ENCODE measurements around the gene PDZRN4.
"Not testable (repeated sequence)": the region's sequence is repeated elsewhere in the genome, so short reads cannot be mapped to it uniquely, and the experiment has no call there.

The PDZRN4 gene

DNA sequence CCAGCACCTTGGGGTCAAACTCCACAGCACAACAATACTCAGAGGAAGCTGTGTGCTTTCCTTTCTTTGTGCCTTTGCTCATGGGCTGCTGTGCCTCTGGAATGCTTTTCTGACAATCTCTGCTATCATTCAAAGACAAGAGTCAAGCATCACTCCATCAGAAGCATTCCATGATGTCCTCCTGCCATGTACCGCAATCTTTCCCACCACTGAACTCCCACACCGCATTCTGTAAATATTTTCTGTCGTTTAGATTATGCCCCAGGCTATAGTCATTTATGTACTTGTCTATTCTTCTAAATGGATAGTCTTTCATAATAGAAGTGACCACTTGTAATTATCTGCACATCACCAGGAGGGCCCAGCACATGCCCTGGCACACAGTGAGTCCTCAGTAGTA lies 327.8 kb downstream of the PDZRN4 start:
- DNase-seq, result no peak

DNA sequence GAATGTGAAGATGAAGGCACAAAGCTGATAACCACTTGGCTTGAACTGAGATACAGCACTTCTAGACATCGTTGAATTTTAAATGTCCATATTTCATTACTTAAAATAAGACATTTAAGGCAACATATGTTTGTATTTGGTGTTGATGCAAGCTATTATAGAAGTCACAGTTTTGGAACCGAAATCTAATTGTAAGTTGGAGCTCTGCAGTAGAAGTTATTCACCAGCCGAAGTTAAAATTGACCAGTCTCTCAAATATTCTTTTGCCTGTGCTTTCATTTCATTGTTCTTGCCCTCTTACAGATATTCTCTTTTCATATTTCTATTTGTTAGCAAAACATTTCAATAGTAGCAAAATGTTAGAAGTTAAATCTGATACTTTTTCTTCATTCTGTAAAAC lies 332.7 kb downstream of the PDZRN4 start:
- DNase-seq, result no peak

DNA sequence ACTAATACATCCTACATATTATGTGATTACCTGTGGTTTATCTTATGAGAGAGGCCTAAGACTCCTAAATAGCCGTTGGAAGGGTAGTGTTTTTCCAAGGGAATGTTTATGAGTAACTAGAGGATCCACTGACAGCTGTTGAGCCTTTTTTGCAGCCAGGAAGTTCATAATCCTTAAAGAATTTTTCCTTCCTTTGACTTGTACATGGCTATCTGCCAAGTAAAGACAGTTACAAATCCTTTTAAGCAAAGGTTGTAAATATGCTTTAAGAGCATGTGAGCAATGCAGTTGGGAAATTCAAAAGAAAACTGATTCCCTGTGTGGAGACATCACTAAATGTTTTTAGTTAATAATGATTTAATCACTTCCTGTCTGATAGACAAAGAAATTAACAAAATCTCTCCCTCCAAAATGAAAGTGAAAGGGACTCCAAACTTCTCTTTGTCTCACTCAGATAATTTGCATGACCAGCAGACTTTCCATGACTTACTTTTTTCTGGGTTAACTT lies 333.8 kb downstream of the PDZRN4 start:
- DNase-seq, result no peak

DNA sequence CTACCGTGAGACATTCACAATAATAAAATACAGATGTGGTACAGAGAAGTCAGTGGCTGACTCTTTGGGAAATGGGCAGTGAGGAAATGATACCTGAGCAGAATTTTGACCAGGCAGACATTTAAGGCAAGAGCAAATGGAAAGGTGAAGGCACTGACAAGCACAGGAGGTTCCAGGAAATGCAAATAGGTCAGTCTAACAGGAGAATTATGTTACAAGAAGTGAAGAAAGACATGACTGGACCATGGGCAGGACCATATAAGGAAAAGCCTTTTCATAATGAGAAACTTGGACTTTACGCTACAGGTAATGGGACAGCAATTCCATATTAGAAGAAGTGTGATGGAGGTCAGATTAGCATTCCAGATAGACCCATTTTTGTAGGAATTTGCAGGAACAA lies 338.9 kb downstream of the PDZRN4 start:
- DNase-seq, result no peak

DNA sequence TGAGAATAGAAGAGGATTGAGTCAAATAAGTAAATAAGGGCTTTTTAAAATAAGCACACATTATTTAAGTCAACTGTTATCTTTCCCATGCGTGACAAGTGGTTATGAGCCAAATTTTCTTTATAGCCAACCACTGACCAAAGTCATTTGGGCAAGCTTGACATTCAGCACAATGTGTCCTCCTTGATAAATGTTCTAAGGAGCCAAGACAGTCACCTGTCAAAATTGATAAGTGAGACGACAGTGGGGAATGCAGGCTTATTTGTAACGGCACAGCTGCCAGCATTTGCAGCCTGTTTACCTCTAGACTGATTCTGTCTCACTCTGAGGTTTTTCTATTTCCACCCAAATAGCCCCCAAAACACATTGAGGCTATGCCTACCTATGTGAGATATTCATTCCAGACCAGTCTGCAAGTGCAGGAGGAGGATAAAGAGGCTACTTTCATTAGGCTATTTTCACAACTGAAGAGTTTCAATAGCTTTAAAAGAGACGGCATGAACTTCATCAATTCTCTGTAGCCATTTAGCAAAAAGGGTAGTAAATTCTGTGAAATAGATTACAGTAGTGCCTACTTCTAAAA lies 339.5 kb downstream of the PDZRN4 start:
- no peak for DNase-seq

DNA sequence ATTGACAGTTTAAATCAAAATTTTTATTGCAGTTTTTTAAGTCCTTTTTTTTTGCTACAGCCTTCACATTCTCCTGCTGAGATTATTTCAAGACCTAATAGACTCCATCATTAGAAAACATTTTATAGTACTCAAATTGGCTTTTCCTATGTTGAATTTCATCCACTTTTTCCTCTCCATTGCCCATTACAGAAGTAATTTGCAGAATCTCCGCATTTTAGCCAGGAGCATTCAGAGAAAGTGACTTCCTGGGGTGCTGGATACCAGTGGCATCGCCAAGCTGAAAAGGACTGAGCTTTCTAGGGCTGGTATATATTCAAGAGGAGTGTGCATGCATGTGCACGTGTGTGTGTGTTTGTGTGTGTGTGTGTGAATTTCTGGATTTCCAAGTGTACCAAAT lies 340.8 kb downstream of the PDZRN4 start:
- no peak for DNase-seq

DNA sequence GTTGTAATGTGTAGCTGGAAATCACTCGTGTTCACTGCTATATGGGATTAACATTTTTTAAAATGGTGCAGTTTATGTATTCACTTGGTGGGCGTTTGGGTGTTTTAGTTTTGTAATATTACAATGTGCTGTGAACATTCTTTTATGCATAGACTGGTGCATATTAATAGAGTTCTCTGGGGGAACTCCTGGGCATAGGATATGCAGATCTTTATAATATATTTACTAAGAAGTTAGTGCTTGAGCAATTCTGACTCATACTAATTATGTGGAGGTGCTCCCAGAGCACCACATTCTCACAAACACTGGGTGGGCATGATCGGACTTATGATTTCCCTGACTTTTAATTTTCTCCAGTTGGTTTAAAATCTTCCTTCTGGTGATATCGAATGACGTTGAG lies 342.3 kb downstream of the PDZRN4 start:
- no peak for DNase-seq

DNA sequence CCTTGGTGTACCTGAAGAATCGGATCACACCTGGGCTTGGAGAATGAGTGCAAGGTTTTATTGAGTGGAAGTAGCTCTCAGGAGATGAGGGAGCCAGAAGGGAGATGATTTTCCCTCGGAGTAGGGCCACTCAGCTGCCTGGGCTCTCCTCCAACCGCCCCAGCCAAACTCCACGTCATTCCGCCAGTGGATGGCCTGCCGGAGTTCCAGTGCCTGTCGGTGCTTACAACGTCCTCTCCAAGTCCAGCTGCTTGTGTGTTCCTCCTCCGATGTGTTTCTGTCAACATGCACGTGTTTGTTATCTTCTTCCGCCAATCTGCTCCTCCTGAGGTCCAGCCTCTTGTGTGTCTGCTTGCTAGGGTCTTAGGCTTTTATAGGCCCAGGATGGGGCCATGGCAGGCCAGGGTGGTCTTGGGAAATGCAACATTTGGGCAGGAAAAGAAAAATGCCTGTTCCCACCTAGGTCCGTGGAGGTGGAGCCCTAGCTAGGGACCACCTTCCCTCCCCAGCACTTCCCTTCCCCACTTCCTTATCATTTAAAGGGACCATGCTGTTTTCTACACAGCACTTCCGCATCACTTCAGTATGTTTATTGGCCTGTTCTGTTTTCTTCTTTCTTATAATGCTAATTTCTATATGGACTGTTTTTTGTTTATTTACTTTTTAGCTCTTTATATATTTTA lies 343.2 kb downstream of the PDZRN4 start:
- no peak for DNase-seq

DNA sequence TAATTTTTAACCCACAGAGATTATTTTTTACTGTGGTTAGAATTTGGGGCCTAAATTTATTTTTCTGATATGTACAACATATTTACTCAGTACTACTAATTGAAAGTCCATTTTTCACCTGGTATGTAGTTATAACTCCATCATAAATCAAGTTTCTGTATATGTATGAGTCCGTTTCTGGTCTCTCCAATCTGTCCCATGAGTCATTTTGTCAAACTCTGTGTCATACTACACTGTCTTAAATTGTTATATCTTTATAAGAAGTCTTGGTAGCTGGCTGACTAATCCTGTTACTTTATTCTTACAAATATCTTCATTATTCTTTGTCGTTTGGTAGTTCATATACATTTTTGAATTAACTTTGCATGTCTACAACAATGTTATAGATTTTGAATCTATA lies 344.0 kb downstream of the PDZRN4 start:
- DNase-seq, result no peak

DNA sequence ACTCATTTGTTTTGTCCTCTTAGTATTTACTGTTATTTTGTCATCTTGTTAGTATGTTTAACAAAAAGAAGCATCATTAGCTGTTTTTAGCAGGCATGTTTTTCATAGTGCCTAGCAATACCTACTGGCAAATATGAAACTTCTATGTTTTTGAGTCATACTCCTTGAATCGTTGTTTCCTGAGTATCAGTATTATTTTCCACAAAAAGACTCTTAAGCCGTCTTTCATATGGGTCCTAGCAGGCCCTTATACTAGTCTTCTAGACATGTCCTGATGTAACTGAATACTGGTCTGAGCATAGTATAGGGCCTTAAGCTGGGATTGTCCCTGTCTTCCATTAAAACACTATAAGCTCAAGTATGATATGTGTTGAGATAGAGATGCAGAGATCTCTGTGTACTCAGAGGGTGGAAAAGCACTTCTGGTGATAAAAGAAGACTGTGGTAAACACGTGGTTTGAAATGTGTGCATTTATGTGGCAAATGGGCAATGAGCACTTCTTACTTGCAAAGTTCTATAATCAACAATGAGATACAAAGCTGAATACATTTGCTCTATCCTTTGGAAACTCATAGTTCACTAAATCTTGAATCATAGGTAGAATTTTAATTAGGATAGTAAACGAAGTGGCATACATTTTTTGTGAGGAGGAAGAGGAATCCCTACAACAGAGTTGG lies 348.8 kb downstream of the PDZRN4 start:
- no peak for DNase-seq

DNA sequence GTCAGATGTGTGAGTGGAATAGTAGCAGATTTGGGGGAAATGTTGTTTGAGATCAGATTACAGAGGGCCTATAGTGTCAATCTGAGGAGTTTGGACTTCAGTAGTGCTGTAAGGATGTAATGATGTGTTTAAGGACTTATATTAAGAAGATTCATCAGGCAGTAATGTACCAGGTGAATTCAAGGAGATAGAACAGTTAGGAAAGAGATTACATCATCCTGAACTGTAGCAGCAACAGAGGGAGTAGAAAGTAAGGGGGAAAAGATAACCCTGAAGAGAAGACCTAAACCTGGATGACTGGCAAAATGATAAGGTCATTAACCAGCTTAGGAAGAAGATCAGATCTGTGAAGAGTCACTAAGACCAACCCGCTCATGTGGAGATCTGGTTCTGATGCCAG lies 349.4 kb downstream of the PDZRN4 start:
- DNase-seq, result no peak

DNA sequence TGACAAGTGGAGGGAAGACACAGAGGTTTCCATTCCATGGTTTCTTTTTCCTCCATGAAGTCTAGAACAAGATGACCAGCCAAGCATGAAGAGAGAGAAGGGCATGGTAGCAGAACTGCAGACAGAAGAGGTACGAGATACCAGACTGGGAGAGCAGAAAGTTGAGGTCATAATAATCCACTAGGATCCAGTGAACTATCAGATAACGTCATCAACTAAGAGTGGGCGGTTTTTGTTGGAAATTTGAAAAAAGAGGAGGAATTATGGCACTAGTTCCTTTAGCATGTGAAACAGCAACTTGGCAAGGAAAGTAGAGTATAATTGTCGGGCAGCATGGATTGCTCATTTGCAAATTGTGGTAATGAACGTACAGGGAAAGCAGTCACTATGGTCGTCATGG lies 357.6 kb downstream of the PDZRN4 start:
- no peak for DNase-seq

DNA sequence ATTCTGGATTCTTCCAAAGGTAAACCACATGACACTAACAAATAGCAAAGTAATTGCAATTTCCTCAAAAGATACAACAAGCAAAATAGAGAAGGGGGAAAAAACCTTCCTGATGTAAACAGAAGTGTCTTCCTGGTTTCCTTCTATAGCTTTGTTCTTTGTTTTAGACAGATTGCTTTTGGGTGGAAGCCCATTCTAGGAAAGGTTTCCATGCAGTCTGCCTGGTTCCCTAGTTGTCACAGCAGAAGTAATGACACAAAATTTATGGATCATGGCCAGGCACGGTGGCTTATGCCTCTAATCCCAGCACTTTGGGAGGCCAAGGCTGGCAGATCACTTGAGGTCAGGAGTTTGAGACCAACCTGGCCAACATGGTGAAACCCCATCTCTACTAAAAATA lies 359.0 kb downstream of the PDZRN4 start:
- DNase-seq, result not testable (repeated sequence)

DNA sequence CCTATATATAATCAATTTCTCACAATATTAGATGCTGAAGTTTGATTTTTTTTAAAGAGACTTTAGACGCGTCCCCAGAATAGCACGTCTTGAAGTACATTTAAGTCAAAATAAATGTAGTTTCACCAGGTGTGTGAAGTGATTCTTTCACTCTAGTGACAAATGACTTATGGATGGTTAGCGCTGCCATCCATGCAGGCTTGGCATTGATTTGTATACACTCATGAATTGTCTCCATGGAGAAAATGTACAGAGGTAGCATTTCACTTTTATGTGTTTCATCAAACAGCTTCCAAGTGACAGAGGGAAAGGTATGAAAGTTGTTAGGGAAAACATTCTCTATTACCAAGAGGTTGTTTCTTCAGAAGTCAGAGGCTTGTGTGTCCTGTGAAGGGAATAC lies 360.8 kb downstream of the PDZRN4 start:
- DNase-seq, result peak in 1 of 2 experiments; percentile 4

DNA sequence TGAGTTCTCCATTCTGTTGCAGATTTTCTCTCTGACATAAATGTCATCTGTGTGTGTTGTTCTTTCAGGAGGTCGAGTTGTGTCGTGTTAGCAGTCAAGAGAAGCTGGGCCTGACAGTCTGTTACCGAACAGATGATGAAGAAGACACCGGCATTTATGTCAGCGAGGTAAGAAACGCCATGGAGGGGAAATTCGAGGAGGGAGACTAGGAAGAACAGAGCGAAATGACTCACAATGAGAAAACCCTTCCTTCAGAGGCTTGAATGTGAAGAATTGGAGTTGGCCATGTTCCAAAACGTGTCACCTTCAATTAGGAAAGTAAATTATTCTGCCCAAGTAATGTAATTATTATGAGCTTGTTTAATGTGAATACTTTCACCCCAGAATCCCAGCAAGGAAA lies 364.5 kb downstream of the PDZRN4 start:
- DNase-seq, result no peak

DNA sequence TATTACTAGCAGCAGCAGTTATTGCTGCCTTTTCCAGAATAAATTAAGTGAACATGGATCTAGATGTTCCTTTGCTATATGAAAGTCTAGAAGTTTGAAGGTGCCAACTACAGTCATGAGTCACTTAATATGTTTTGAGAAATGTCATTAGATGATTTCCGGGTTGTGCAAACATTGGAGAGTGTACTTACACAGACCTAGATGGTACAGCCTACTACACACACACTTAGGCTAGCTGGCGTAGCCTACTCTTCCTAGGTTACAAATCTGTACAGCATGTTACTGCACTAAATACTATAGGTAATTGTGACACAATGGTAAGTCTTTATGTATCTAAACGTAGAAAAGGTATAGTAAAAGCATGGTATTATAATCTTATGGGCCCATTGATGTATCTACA lies 368.1 kb downstream of the PDZRN4 start:
- DNase-seq, result no peak

DNA sequence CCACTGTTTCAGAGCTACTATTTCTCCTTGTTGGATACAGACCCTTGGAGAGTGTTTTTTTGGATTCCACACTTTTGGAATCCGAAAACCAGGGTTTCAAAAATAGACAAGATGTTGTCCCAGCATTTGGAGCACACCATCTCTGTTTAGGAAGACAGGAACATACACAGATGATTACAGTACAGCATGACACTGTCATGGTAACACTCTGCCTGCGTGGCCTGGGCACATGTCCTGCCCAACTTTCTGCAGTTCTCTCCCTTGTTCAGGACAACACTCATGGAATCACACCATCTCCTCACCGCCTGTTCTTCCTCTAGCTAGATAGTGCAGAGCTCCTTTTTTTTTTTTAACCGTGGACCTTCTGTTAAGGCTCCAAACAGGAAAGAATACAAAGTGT lies 369.2 kb downstream of the PDZRN4 start:
- DNase-seq, result no peak

DNA sequence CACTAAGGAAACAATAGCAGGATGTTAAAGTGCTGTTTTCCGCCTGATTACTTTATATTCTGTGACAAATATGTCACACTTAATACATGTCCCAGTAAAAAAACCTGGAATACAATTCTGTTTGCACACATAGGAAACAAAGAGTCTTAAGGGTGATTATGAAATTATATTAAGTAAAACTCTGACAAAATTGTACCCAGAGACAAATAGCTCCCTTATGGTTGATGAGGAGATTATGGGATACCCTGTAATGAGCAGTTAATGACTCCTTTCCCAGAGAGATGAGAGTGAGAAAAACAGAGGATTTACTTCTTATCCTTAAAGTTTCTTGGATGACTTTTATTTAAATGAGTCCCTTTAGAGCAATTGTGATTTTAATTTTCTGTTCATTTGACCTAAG lies 370.6 kb downstream of the PDZRN4 start:
- DNase-seq, result no peak

DNA sequence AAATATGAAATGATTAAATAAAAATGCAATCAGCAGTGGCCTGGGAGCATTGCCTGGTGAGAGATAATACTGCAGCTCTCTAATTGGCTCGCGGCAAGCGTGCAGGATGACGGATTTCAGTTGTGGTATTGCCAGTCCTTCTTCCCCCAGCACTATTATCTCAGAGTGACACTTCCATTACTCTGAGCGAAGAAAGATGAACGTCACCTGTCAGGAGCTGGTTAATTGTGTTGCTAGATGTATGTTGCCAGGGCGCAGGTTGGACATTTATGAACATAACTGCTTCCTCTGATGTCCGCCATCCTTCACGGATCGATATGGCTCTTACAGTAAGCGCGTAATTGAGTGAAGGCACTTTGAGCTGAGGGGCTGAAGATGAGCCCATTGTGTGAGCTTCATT lies 374.9 kb downstream of the PDZRN4 start:
- DNase-seq, result no peak

DNA sequence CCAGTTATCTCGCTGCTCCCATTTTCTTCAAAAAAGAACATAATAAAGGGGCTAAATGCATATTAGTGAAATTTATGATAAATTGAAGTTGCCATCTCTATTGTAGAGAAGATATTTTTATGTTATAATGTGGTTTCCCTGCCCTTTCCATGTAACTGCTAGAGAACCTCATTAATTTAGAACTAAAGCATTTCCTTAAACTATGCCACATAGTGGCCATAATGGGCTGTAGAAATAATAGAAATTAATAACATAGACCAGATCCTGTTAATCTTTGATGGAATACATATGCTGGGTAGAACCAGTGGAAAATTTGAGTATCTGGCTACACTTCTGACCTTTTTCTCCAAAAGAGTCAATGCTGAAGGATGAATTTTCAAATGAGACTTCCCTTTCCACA lies 376.7 kb downstream of the PDZRN4 start:
- DNase-seq, result no peak

DNA sequence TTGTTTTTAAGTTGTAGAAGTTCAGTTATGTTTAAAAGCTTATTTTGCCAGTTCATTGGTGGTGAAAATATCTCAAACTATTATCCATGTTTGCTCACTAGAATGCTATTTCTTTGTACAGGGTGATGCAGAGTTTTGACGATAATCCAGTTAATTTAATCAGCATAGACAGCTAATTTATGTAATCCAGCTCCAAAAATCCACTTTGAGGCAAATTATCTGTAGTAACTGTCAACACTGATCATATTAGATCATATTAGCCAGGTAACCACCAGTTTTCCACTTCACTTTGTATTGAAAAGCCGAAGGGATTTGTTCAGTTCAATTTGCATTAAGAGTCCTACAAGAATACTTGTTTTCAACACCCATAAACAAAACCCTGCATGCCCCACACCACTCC lies 378.6 kb downstream of the PDZRN4 start:
- DNase-seq, result no peak

DNA sequence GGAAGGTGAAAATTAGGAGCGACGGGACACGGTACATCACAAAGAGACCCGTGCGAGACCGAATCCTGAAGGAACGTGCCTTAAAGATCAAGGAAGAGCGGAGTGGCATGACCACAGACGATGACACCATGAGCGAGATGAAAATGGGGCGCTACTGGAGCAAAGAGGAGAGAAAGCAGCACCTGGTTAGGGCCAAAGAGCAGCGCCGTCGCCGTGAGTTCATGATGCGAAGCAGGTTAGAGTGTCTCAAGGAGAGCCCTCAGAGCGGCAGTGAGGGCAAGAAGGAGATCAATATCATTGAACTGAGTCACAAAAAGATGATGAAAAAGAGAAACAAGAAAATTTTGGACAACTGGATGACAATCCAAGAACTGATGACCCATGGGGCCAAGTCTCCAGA lies 385.3 kb downstream of the PDZRN4 start:
- DNase-seq, result no peak

DNA sequence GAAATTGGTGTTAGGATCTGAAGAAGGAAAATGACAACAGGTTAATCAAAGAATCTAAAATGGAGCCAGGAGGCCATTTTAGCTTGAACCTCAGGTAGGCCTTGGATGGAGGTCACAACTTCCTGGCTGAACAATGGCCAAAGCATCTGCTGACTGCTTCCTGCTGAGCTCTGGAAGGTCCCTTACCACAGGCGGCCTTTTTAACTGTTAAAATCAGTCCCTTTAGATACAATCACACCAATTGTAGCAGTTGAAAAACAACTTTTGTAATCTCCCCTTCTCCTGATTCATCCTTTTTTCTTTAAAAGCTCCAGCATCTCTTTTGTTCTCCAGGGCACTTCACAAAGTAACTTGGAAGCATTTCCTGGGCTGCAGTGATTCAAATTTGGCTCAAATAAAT lies 388.8 kb downstream of the PDZRN4 start:
- no peak for DNase-seq

DNA sequence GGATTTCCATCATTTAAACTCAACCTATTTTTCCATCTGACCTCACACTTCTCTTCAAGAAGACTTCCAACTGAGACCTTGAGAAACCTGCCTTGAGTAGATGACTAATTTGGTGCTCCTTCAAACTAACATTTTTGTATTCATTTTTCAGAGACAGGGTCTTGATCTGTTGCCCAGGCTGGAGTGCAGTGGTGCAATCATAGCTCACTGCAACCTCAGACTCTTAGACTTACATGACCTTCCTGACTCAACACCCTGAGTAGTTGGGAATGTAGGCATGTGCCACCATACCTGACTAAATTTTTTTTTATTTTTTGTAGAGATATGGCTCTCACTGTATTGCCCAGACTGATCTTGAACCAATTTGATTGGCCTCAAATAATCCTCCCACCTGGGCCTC lies 389.9 kb downstream of the PDZRN4 start:
- DNase-seq, result no peak

DNA sequence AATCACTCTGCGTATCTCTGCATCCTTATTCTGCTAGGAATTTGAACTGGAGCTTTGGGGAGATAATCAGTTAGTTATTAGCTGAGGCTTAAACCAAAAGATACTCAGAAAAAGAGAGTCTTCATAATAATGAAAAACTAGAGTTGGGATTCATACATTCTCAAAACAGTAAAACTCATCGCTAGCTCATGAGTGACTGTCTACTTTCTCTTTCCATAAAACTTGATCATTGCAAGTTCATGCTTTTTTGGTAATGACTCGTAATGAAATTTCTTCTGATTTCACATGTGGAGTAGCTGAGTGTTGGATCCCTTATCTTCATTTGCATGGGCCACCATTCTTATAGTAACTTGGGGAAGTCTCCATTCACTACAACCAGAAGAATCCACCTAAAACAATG lies 397.7 kb downstream of the PDZRN4 start:
- no peak for DNase-seq

Measured in NCI-H2081 (cell line).